HCT116 (cell line): ENCODE data around the gene MTHFSD. TPM values are rescaled to one million over a fixed set of nuclear protein-coding genes. Genes with fewer than 3 reads are reported as not detected.
A peak's percentile ranks its signal among the peaks of the same experiment; 100 is the strongest.

Experiments used
- ATAC-seq: fragments of 200-7000 bp; cut with Tn5 transposase; 2 replicates; pipeline ENCODE4 v1.9.1; 2020; ENCODE audit warnings: mild to moderate bottlenecking, moderate library complexity
- BruUV-seq: library from RNA; stranded (reverse); fragments of 400-500 nt; replicated peaks from 2 replicates; lab custom pipeline; 2021; lab: Mats Ljungman, UMichigan
- CTCF ChIA-PET: fragments of 300-600 bp; sonication (Branson Sonifier 250); formaldehyde crosslinking; loops from one replicate; lab custom pipeline; 2021; ENCODE audit warnings: antibody characterized with exemption; lab: Charles Lee
- POLR2A ChIA-PET: fragments of 300-600, 350-600 bp; sonication (Branson Sonifier 250); formaldehyde crosslinking; loops from one replicate; lab custom pipeline; 2021; ENCODE audit warnings: antibody characterized with exemption; lab: Charles Lee
- RAD21 ChIA-PET, 2 experiments: fragments of 300-600 bp; sonication (Branson Sonifier 250); formaldehyde crosslinking; loops; one replicate each; lab custom pipeline; 2023; ENCODE audit warnings: low total read pairs in 2 of 2; ENCODE audit not compliant: uncharacterized antibody in 2 of 2, unreplicated experiment in 2 of 2, low non-redundant PET in 1 of 2; lab: Charles Lee
- DNase-seq: peaks from one replicate; pipeline ENCODE4 v3.0.0-alpha.2; 2010; ENCODE audit warnings: low read depth, low spot score
- H2AFZ ChIP-seq: fragments of 200-600 bp; shearing (Covaris generic), sonication (generic); 2 replicates; pipeline ENCODE4 v1.6.1; 2017; ENCODE audit warnings: low read depth, mixed run types, mixed read lengths, antibody characterized with exemption, low read length; ENCODE audit not compliant: poor library complexity, severe bottlenecking
- H3K27ac ChIP-seq: 2 replicates; pipeline ENCODE4 v1.5.1; 2012; ENCODE audit warnings: low read depth, low read length
- H3K27me3 ChIP-seq: fragments of 200-600 bp; sonication (generic); 2 replicates; pipeline ENCODE4 v1.6.1; 2016; ENCODE audit warnings: mixed run types, low read length, mixed read lengths; ENCODE audit not compliant: insufficient read depth
- H3K36me3 ChIP-seq, 2 experiments: fragments of 200-500 bp in 1 of 2; fragments of 200-600 bp in 1 of 2; sonication (Bioruptor generic) in 1 of 2; sonication (generic) in 1 of 2; 2 replicates each; pipeline versions ENCODE4 v1.5.1 to v1.6.1; 2014 to 2016; ENCODE audit warnings: low read length in 2 of 2, inconsistent platforms in 1 of 2, mixed read lengths in 1 of 2, mixed run types in 1 of 2; ENCODE audit not compliant: insufficient read depth in 2 of 2, control insufficient read depth in 1 of 2
- H3K4me1 ChIP-seq, 2 experiments: fragments of 200-600 bp in 1 of 2; sonication (generic) in 1 of 2; 2 replicates each; pipeline versions ENCODE4 v1.5.1 to v1.6.1; 2012 to 2017; ENCODE audit warnings: low read length in 2 of 2, inconsistent platforms in 1 of 2, mild to moderate bottlenecking in 1 of 2, mixed read lengths in 1 of 2, mixed run types in 1 of 2, moderate library complexity in 1 of 2; ENCODE audit not compliant: insufficient read depth in 2 of 2, control insufficient read depth in 1 of 2
- H3K4me2 ChIP-seq: fragments of 200-600 bp; sonication (generic); 2 replicates; pipeline ENCODE4 v1.6.1; 2017; ENCODE audit warnings: mixed run types, low read length, mixed read lengths
- H3K4me3 ChIP-seq, 2 experiments: fragments of 200-600 bp in 1 of 2; sonication (generic) in 1 of 2; replicated peaks in 1 of 2; 2 replicates each; pipeline ENCODE4 v1.5.1; 2011 to 2016; ENCODE audit warnings: low read length in 2 of 2, control low read depth in 1 of 2, low read depth in 1 of 2, mild to moderate bottlenecking in 1 of 2, mixed read lengths in 1 of 2, mixed run types in 1 of 2
- H3K79me2 ChIP-seq: fragments of 200-600 bp; sonication (generic); 2 replicates; pipeline ENCODE4 v1.6.1; 2017; ENCODE audit warnings: mild to moderate bottlenecking, mixed run types, low read length, moderate library complexity, mixed read lengths; ENCODE audit not compliant: insufficient read depth
- H3K9ac ChIP-seq: fragments of 200-600 bp; sonication (generic); 2 replicates; pipeline ENCODE4 v1.6.1; 2016; ENCODE audit warnings: low read length, mixed read lengths
- H3K9me2 ChIP-seq: fragments of 200-600 bp; sonication (generic), shearing (Covaris generic); 2 replicates; pipeline ENCODE4 v1.6.1; 2017; ENCODE audit warnings: mixed run types, mild to moderate bottlenecking, moderate library complexity; ENCODE audit not compliant: insufficient read depth
- H3K9me3 ChIP-seq, 2 experiments: fragments of 200-500 bp in 1 of 2; fragments of 200-600 bp in 1 of 2; sonication (Bioruptor generic) in 1 of 2; sonication (generic) in 1 of 2; 2 replicates each; pipeline ENCODE4 v1.6.1; 2014 to 2017; ENCODE audit warnings: low read length in 2 of 2, mixed read lengths in 2 of 2, inconsistent platforms in 1 of 2, low read depth in 1 of 2, mild to moderate bottlenecking in 1 of 2, mixed run types in 1 of 2, moderate library complexity in 1 of 2; ENCODE audit not compliant: control insufficient read depth in 1 of 2, insufficient read depth in 1 of 2
- H4K20me1 ChIP-seq: fragments of 200-600 bp; sonication (generic), shearing (Covaris generic); 2 replicates; pipeline ENCODE4 v1.6.1; 2017; ENCODE audit warnings: mixed run types, mild to moderate bottlenecking, moderate library complexity; ENCODE audit not compliant: insufficient read depth
- CEBPB ChIP-seq: IDR thresholded peaks from 2 replicates; pipeline ENCODE4 v1.6.1; 2012; ENCODE audit warnings: low read depth
- CTCF ChIP-seq, 3 experiments: fragments of 200-600 bp in 1 of 3; sonication (generic) in 1 of 3; IDR thresholded peaks in 2 of 3; conservative IDR thresholded peaks in 1 of 3; 2 replicates each; pipeline ENCODE4 v1.5.1; 2012 to 2017; ENCODE audit warnings: low read depth in 2 of 3, low read length in 2 of 3, antibody characterized with exemption in 1 of 3, borderline replicate concordance in 1 of 3, control low read depth in 1 of 3, mild to moderate bottlenecking in 1 of 3, mixed read lengths in 1 of 3, mixed run types in 1 of 3, moderate library complexity in 1 of 3; ENCODE audit not compliant: insufficient read depth in 1 of 3
- MAX ChIP-seq: IDR thresholded peaks from 2 replicates; pipeline ENCODE4 v1.6.1; 2012
- REST ChIP-seq: IDR thresholded peaks from 2 replicates; pipeline ENCODE4 v1.6.1; 2012; ENCODE audit warnings: low read depth
- TCF7L2 ChIP-seq: IDR thresholded peaks from 2 replicates; pipeline ENCODE4 v1.7.0; 2011; ENCODE audit warnings: borderline replicate concordance, inconsistent platforms; ENCODE audit not compliant: insufficient read depth, insufficient read length; ENCODE audit errors: extremely low read depth
- YY1 ChIP-seq: IDR thresholded peaks from 2 replicates; pipeline ENCODE4 v1.6.1; 2011; ENCODE audit warnings: low read length, low read depth, moderate library complexity, mild to moderate bottlenecking; ENCODE audit not compliant: insufficient replicate concordance; ENCODE audit errors: extremely low read depth
- ZNF274 ChIP-seq: fragments of 200-500 bp; sonication (Bioruptor generic); IDR thresholded peaks from 2 replicates; pipeline ENCODE4 v1.6.1; 2014; ENCODE audit warnings: mild to moderate bottlenecking, low read depth, low read length, inconsistent platforms
- intact Hi-C: fragments of 100-400 bp; cut with micrococcal nuclease; formaldehyde crosslinking; loops from 2 replicates; pipeline ENCODE4 v1.10.0; 2022
- total RNA-seq: library from RNA; stranded (reverse); gene quantifications from one replicate; pipeline ENCODE4 v1.2.1, GENCODE V29; 2021; ENCODE audit not compliant: unreplicated experiment

The MTHFSD gene
- total RNA-seq, 1 experiment from 2014 or later = 33.1 TPM

GRCh38 chr16:86554917-86555703, at the start of gene MTHFSD (continued):
- no peak for TF ChIP-seq REST
- TF ChIP-seq MAX = peak; percentile 61; the same call in 1 of the 2 replicates

GRCh38 chr16:86604436-86605193, 49.6 kb upstream of the MTHFSD start:
- DNase-seq = no peak
- intact Hi-C loops = no loop called here
- Histone ChIP-seq H3K4me1 (no peaks in the 10 kb centered on the region), H2AFZ (no peak overlapping the region), H3K4me3 (no peak overlapping the region), H3K27me3 (0 out of 2 replicates have a peak, but pooled peaks cover 5% of the 10 kb centered on the region), H3K9me3 (no peaks in the 10 kb centered on the region), H3K4me2 (no peak overlapping the region), H3K9me2 (no peaks in the 10 kb centered on the region), H3K36me3 (no peaks in the 10 kb centered on the region), H3K79me2 (no peaks in the 10 kb centered on the region), H4K20me1 (no peaks in the 10 kb centered on the region), H3K9ac (no peak overlapping the region), H3K27ac (no peak overlapping the region)
- BruUV-seq = no TSS peak
- POLR2A ChIA-PET = no interaction called here
- TF ChIP-seq CTCF (IDR thresholded peaks at IDR 0.05 in 2 of 3, conservative IDR thresholded peaks at IDR 0.05 in 1 of 3; ENCODE audit: borderline replicate concordance in 1 of 3, insufficient read depth in 1 of 3, low read depth in 2 of 3, low read length in 2 of 3) (no peak), TCF7L2 (no peak), YY1 (no peak), CEBPB (no peak), ZNF274 (no peak), MAX (no peak)
- CTCF ChIA-PET = no interaction called here
- RAD21 ChIA-PET = no interaction called here
- peak; percentile 67; the same call in 1 of the 2 replicates for ATAC-seq
